HG03521 (cell line): ENCODE data around the gene UBE2K.
"Not testable (repeated sequence)": the region's sequence is repeated elsewhere in the genome, so short reads cannot be mapped to it uniquely, and the experiment has no call there.

Experiments used
- ATAC-seq: cut with Tn5 transposase; IDR thresholded peaks from one replicate; pipeline ENCODE4 v1.9.1; 2021; ENCODE audit warnings: mild to moderate bottlenecking, moderate library complexity; ENCODE audit not compliant: unreplicated experiment

Gene UBE2K

DNA sequence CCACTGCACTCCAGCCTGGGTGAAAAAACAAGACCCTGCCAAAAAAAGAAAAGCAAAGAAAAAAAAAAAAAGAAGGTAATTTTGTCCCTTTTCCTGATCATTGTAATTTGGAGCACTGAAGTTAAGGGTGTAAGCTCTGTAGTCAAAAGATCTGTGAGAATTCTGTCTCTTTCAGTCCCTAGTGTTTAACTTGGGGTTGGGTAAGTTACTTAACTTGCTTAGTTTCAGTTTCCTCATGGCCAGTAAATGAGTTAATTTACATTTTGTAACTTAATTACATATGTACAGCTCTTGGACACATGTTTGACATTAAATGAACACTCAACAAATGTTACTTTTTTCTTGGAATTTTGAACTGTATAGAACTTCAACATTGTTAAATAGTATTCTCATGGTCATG, 10.9 kb upstream of the UBE2K start:
- no peak for ATAC-seq

DNA sequence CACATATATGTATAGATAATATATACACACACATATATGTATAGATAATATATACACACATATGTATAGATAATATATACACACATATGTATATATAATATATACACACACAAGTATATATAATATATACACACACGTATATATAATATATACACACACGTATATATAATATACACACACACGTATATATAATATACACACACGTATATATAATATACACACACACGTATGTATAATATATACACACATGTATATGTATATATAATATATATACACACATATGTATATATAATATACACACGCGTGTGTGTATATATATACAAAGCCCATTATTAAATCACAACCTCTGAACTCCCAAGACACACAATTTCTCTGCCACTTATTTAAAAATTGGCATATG, 8.0 kb upstream of the UBE2K start:
- ATAC-seq, result no peak

DNA sequence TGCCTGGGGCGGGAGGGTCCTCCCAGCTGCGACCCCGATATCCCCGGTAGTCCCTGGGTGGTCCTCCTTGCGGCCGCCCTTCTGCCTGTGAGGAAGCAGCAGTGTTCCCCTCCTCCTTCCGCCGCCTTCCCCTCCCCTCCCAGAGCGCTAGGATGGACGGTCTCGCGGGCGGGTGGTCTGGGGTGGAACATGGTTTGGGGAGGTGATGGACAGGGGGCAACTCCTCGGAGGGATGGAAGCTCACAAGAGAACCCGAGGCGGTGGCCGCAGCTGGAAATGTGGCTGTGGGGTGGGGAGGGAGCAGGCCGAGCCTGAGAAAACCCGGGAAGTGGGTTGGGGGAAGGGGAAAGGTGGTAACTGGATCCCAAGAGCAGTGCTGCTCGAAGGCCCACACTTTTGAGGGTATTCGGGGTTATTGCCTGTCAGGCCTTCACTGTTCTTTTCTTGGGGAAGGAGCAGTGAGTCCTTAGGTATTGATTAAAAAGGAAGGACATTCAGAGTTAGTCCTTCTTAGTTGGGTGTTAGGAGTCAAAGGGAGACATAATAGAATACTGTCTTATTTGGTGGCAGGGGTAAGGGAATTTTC, 581 bp downstream of the UBE2K start:
- peak; percentile 23 for ATAC-seq

GRCh38 chr4:39699687-39700409, 1.9 kb downstream of the UBE2K start:
- ATAC-seq, result no peak

GRCh38 chr4:39700554-39700953, 2.6 kb downstream of the UBE2K start:
- ATAC-seq, result no peak

GRCh38 chr4:39702716-39703115, 4.8 kb downstream of the UBE2K start:
- ATAC-seq, result no peak

- ATAC-seq, result not testable (repeated sequence)
Observed at GRCh38 chr4:39704789-39705188, 6.9 kb downstream of the UBE2K start.

DNA sequence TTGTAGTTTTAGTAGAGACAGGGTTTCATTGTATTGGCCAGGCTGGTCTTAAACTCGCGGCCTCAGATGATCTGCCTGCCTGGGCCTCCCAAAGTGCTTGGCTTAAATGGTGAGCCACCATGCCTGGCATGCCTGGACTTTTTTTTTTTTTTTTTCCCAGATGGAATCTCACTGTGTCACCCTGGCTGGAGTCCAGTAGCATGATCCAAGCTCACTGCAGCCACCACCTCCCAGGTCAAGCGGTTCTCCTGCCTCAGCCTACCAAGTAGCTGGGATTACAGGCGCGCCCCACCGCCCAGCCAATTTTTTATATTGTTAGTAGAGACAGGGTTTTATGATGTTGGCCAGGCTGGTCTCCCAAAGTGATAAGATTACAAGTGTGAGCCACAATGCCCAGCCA, 8.4 kb downstream of the UBE2K start:
- no peak for ATAC-seq

- ATAC-seq, result no peak
Observed at GRCh38 chr4:39706741-39707511, 9.0 kb downstream of the UBE2K start.

DNA sequence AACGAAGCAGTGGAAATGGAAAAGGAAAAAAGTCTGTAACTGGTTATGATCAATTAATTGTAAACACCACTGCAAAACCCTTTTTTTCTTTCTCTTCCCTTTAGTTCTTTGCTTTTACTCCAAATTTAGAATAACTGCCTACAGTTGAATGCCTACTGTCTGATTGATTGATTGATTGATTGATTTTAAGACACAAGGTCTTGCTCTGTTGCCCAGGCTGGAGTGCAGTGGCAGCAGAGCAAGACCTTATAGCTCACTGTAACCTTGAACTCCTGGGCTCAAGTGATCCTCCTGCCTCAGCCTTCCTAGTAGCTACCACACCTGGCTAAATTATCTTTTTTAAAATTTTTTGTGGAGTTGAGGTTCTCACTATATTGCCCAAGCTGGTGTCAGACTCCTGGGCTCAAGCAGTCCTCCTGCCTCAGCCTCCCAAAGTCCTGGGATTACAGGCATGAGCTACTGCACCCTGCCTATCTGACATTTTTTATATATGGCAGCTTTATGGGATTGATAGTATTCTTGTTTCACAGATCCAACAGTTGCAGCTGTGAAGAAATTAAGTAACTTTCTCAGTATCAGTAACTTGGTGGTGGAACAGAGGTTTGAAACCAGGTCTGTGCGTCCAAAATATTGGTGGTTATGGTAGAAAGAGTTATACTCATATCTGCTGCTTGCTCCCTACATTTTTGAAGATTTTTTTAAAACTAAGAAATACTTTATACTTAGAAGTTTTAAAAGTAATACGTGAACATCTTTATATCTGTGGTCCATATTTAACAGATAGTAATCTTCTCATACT, 12.4 kb downstream of the UBE2K start:
- ATAC-seq, result no peak

DNA sequence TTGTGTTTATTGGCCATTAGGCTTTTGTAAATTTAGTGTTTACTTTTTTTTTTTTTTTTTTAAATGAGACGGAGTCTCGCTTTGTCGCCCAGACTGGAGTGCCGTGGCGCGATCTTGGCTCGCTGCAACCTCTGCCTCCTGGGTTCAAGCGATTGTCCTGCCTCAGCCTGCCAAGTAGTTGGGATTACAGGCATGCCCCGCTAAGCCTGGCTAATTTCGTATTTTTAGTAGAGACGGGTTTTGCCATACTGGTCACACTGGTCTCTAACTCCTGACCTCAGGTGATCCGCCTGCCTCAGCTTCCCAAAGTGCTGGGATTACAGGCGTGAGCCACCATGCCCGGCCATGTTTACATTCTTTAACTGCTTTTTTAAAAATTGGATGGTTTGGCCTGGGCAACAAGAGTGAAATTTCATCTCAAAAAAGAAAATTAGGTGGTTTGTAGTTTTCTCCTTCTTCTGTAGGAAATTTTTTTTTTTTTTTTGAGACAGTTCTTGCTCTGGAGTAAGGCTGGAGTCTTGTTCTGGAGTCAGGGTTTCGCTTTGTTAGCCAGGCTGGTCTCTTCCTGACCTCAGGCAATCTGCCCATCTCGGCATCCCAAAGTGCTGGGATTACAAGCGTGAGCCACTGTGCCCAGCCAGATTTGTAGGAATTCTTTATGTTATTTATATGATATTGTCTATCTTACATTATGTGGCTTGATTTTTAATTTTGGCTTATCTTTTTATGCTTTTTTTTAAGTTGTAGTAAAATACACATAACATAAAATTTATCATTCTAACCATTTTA, 15.1 kb downstream of the UBE2K start:
- no peak for ATAC-seq

- ATAC-seq, result no peak
Observed at GRCh38 chr4:39713691-39714090, 15.8 kb downstream of the UBE2K start.

DNA sequence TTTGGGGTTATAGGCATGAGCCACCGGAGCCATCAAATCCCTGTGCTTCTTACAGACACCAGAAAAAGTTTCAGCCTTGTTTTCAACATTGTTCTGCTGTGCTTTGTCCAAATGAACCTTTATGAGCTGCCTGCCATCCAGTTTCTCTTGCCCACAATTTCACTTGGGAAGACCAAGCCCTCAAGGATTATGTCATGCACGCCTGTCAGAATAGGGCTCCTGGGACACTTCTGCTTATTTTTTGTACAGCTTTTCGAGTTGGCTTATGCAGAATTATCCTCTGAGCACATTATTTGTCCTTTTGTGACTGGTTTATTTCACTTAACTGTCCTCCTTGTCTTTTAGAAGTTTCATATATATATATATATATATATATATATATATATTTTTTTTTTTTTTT, 16.2 kb downstream of the UBE2K start:
- no peak for ATAC-seq

GRCh38 chr4:39715788-39716187, 17.9 kb downstream of the UBE2K start:
- no peak for ATAC-seq

DNA sequence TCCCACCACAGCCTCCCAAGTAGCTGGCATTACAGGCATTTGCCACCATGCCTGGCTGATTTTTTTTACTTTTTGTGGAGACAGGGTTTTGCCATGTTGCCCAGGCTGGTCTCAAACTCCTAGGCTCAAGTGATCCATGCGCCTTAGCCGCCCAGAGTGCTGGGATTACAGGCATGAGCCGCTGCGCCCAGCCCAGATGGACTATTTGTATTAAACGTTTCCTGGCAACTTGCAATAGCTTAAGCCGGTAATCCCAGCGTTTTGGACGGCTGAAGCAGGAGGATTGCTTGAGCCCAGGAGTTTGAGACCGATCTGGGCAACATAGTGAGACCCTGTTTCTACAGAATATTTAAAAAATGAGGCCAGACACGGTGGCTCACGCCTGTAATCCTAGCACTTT, 18.4 kb downstream of the UBE2K start:
- no peak for ATAC-seq

- ATAC-seq, result not testable (repeated sequence)
Observed at GRCh38 chr4:39717743-39718142, 19.8 kb downstream of the UBE2K start.

- ATAC-seq, result no peak
Observed at GRCh38 chr4:39718366-39719323, 20.7 kb downstream of the UBE2K start.

GRCh38 chr4:39719804-39720580, 22.1 kb downstream of the UBE2K start:
- ATAC-seq, result no peak

DNA sequence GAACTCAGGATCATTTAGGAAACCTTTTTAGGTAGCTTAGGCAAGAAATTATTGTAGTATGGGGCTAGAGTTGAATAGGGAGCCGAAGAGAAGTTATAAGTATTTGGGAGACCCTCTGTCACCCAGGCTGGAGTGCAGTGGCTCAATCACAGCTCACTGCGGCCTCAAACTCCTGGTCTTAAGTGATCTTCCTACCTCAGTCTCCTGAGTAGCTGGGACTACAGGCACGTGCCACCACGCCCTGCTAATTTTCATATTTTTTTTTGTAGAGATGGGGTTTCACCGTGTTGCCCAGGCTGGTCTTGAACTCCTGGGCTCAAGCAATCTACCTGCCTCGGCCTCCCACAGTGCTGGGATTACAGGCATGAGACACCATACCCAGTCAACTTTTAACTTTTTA, 23.3 kb downstream of the UBE2K start:
- not testable (repeated sequence) for ATAC-seq
